ENCODE results near the gene ARHGAP15. TPM values are rescaled to one million over a fixed set of nuclear protein-coding genes. Genes with fewer than 3 reads are reported as not detected.

Gene ARHGAP15
- total RNA-seq, 4 donors from 2014 or later, result 3.4 to 9.3 (median 6.4) TPM

DNA sequence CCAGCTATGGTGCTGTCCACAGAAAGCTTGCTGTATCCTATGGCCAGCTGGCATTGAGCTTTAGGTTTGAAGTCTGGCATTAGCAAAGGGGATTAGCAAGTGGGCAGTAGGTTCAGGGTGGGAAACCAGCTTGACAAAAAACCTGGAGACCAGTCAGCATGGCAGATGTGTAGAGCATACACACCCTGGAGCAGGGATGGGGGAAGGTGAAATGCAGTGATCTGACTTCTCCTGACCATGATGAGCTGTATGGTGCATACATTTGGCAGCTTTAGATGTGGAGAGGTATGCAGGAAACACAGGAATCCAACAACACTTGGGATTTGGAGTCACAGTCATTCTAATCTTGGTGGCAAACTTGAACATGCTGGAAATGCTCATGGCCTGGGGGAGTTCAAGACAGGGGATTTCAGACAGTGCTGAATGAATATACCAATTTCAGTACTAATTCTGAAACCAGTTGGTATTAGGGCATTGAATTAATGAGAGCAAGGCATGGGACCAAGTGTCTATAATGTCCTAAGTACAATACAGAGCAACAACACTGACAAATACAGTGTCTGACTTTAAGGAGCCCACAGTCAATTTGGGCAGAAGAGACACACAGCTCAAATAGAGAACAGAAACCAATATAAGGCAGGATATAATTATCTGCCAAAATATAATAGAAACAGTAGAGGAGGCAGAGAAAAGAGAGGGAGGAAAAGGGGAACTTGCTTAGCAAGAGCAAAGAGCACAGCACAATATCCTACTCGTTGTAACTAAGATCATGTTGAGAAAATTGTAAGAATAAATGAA, 11.8 kb downstream of the ARHGAP15 start:
- H3K36me3 ChIP-seq, result no peaks in the 10 kb centered on the region
- no peaks in the 10 kb centered on the region for H3K9me3 ChIP-seq
- WGBS, 2 donors (ENCODE audit: low coverage in 1 of 2), result 62 to 88% methylated on average over 1 of the region's 1 CpG
- no peak overlapping the region for H3K4me3 ChIP-seq
- H3K27me3 ChIP-seq, result no peaks in the 10 kb centered on the region
- no peaks in the 10 kb centered on the region for H3K4me1 ChIP-seq
- TF ChIP-seq POLR2AphosphoS5 (IDR thresholded peaks at IDR 0.05) (no peak), POLR2A (IDR thresholded peaks at IDR 0.05) (no peak), CTCF (IDR thresholded peaks at IDR 0.05) (no peak), EP300 (IDR thresholded peaks at IDR 0.05) (no peak)
- H3K27ac ChIP-seq, result no peak overlapping the region
- ATAC-seq, result no peak

GRCh38 chr2:143142598-143142997, 13.4 kb downstream of the ARHGAP15 start:
- WGBS, 2 donors (ENCODE audit: low coverage in 1 of 2), result 63 to 70% methylated on average over 2 of the region's 2 CpGs
- Histone ChIP-seq H3K9me3 (no peaks in the 10 kb centered on the region), H3K27me3 (no peaks in the 10 kb centered on the region), H3K27ac (no peak overlapping the region), H3K4me1 (no peaks in the 10 kb centered on the region), H3K36me3 (no peaks in the 10 kb centered on the region), H3K4me3 (no peak overlapping the region)
- no peak for ATAC-seq
- TF ChIP-seq EP300 (IDR thresholded peaks at IDR 0.05) (no peak), POLR2AphosphoS5 (IDR thresholded peaks at IDR 0.05) (no peak), CTCF (IDR thresholded peaks at IDR 0.05) (no peak), POLR2A (IDR thresholded peaks at IDR 0.05) (no peak)

- Histone ChIP-seq H3K36me3 (no peaks in the 10 kb centered on the region), H3K4me1 (no peaks in the 10 kb centered on the region), H3K27me3 (no peaks in the 10 kb centered on the region), H3K27ac (no peak overlapping the region), H3K9me3 (no peaks in the 10 kb centered on the region), H3K4me3 (no peak overlapping the region)
- 95 to 96% methylated on average over 3 of the region's 3 CpGs for WGBS, 2 donors (ENCODE audit: low coverage in 1 of 2)
- TF ChIP-seq CTCF (IDR thresholded peaks at IDR 0.05), result no peak
- TF ChIP-seq EP300 (IDR thresholded peaks at IDR 0.05), result no peak
- no peak for TF ChIP-seq POLR2A (IDR thresholded peaks at IDR 0.05)
- no peak for TF ChIP-seq POLR2AphosphoS5 (IDR thresholded peaks at IDR 0.05)
- ATAC-seq, result no peak
Measured at GRCh38 chr2:143144813-143145455, 15.7 kb downstream of the ARHGAP15 start.

GRCh38 chr2:143146366-143146765, 17.1 kb downstream of the ARHGAP15 start:
- Histone ChIP-seq H3K4me3 (no peak overlapping the region), H3K27me3 (no peaks in the 10 kb centered on the region), H3K4me1 (no peaks in the 10 kb centered on the region), H3K27ac (no peak overlapping the region), H3K9me3 (no peaks in the 10 kb centered on the region), H3K36me3 (no peaks in the 10 kb centered on the region)
- 76 to 89% methylated on average over 1 of the region's 1 CpG for WGBS, 2 donors (ENCODE audit: low coverage in 1 of 2)
- TF ChIP-seq CTCF (IDR thresholded peaks at IDR 0.05) (no peak), POLR2A (IDR thresholded peaks at IDR 0.05) (no peak), POLR2AphosphoS5 (IDR thresholded peaks at IDR 0.05) (no peak), EP300 (IDR thresholded peaks at IDR 0.05) (no peak)
- no peak for ATAC-seq

Measured in gastroesophageal sphincter (tissue), 4 donors.